GM13977 (cell line): ENCODE data around the gene PARP3.

ENCODE experiments used
- DNase-seq: peaks from one replicate; pipeline ENCODE4 v3.0.0; 2012; ENCODE audit warnings: low spot score
- CTCF ChIP-seq: IDR thresholded peaks from 2 replicates; pipeline ENCODE4 v1.5.1; 2012; ENCODE audit warnings: mild to moderate bottlenecking, control low read depth; ENCODE audit not compliant: insufficient read depth; ENCODE audit errors: extremely low read depth, missing control alignments
- in situ Hi-C: fragments of 300-500 bp; cut with MboI; formaldehyde crosslinking; loops from one replicate; pipeline ENCODE4 v1.12.0; 2022; ENCODE audit warnings: low sequenced_read_pairs, low pct_unique_long_range_greater_than_20kb, mixed read lengths, inconsistent platforms; ENCODE audit not compliant: unreplicated experiment

Gene PARP3

GRCh38 chr3:51997172-51997571 is 55.0 kb downstream of the PARP3 start:
- no peak for DNase-seq
- no peak for TF ChIP-seq CTCF
- in situ Hi-C loops, result no loop called here

GRCh38 chr3:51997935-51998596 is 55.9 kb downstream of the PARP3 start:
- no peak for DNase-seq
- in situ Hi-C loops, result no loop called here
- no peak for TF ChIP-seq CTCF
